HepG2 (cell line): ENCODE measurements around the gene CUTC.

Experiments
- BRD4 ChIP-seq: sonication (generic); formaldehyde crosslinking; IDR thresholded peaks from 2 replicates; pipeline ENCODE4 v1.4.0; 2020; ENCODE audit warnings: missing genetic modification reagents
- CTCF ChIP-seq: sonication (generic); formaldehyde crosslinking; IDR thresholded peaks from 2 replicates; pipeline ENCODE4 v1.5.0; 2020; ENCODE audit warnings: mild to moderate bottlenecking, missing genetic modification reagents, moderate library complexity
- DPF2 ChIP-seq: sonication (generic); formaldehyde crosslinking; IDR thresholded peaks from 2 replicates; pipeline ENCODE4 v1.4.0; 2020; ENCODE audit warnings: mild to moderate bottlenecking, low read depth, missing genetic modification reagents, borderline replicate concordance
- HOXA9 ChIP-seq: sonication (generic); formaldehyde crosslinking; IDR thresholded peaks from 2 replicates; pipeline ENCODE4 v1.8.1; 2022; ENCODE audit warnings: missing genetic modification reagents, mild to moderate bottlenecking, moderate library complexity, borderline replicate concordance
- JUND ChIP-seq: sonication (generic); formaldehyde crosslinking; IDR thresholded peaks from 2 replicates; pipeline ENCODE4 v1.8.0; 2022; ENCODE audit warnings: mild to moderate bottlenecking, missing genetic modification reagents
- SP2 ChIP-seq: sonication (generic); formaldehyde crosslinking; IDR thresholded peaks from 2 replicates; pipeline ENCODE4 v1.5.1; 2020; ENCODE audit warnings: mild to moderate bottlenecking, missing genetic modification reagents
- ZKSCAN1 ChIP-seq: fragments of 150-350 bp; IDR thresholded peaks from 2 replicates; pipeline ENCODE4 v1.6.1; 2014; ENCODE audit warnings: low read length
- ZNF512 ChIP-seq: sonication (generic); formaldehyde crosslinking; IDR thresholded peaks from 2 replicates; pipeline ENCODE4 v1.4.0; 2020; ENCODE audit warnings: mild to moderate bottlenecking, missing genetic modification reagents
- TF ChIP-seq, protein P1 (sequence below): sonication (generic); formaldehyde crosslinking; IDR thresholded peaks from 2 replicates; pipeline ENCODE4 v1.5.1; 2020; ENCODE audit warnings: missing genetic modification reagents, mild to moderate bottlenecking, borderline replicate concordance

DNA sequence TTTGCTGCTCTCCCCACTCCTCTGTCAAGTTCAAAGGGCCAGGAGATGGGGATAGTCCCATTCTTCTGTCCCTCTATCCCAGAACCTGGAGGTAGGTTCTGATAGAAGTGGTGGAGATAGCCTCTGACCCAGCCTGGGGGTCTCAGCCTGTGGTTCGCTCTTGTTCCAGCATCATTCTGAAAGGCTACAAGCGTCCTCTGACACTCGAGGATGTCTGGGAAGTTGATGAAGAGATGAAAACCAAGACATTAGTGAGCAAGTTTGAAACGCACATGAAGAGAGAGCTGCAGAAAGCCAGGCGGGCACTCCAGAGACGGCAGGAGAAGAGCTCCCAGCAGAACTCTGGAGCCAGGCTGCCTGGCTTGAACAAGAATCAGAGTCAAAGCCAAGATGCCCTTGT is 64.9 kb downstream of the CUTC start:
- TF ChIP-seq ZNF512 (CRISPR knock-in tag) (no peak), DPF2 (CRISPR knock-in tag) (no peak), ZKSCAN1 (no peak), CTCF (CRISPR knock-in tag) (no peak), JUND (no peak), HOXA9 (CRISPR knock-in tag) (no peak), SP2 (CRISPR knock-in tag) (no peak), BRD4 (no peak)
- TF ChIP-seq, protein P1, sequence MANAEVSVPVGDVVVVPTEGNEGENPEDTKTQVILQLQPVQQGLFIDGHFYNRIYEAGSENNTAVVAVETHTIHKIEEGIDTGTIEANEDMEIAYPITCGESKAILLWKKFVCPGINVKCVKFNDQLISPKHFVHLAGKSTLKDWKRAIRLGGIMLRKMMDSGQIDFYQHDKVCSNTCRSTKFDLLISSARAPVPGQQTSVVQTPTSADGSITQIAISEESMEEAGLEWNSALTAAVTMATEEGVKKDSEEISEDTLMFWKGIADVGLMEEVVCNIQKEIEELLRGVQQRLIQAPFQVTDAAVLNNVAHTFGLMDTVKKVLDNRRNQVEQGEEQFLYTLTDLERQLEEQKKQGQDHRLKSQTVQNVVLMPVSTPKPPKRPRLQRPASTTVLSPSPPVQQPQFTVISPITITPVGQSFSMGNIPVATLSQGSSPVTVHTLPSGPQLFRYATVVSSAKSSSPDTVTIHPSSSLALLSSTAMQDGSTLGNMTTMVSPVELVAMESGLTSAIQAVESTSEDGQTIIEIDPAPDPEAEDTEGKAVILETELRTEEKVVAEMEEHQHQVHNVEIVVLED (CRISPR knock-in tag), result no peak
